Keratinocyte (primary cell): ENCODE results near the gene CCDC33. TPM values are rescaled to one million over a fixed set of nuclear protein-coding genes. Genes with fewer than 3 reads are reported as not detected.
A peak's percentile ranks its signal among the peaks of the same experiment; 100 is the strongest.

ENCODE experiments used
- DNase-seq: peaks from one replicate; pipeline ENCODE4 v3.0.0-alpha.2; 2011; ENCODE audit warnings: low read depth, missing footprints, low spot score
- FAIRE-seq: peaks from 2 replicates; lab custom pipeline; 2011; peaks lifted over from hg19 to GRCh38; lab: Jason Lieb, UNC
- H2AFZ ChIP-seq: 2 replicates; pipeline ENCODE4 v1.6.0; 2012; ENCODE audit warnings: low read length, control low read depth, inconsistent platforms; ENCODE audit not compliant: control insufficient read depth
- H3K27ac ChIP-seq: 2 replicates; pipeline ENCODE4 v1.5.1; 2011; ENCODE audit warnings: low read length; ENCODE audit not compliant: control insufficient read depth, insufficient read depth
- H3K27me3 ChIP-seq: 3 replicates; pipeline ENCODE4 v1.6.0; 2011; ENCODE audit warnings: low read length; ENCODE audit not compliant: control insufficient read depth, insufficient read depth; ENCODE audit errors: extremely low read depth
- H3K36me3 ChIP-seq, 2 experiments: 2 replicates in 1 of 2; 3 replicates in 1 of 2; pipeline ENCODE4 v1.5.1; 2011; ENCODE audit warnings: low read length in 2 of 2, mild to moderate bottlenecking in 1 of 2; ENCODE audit not compliant: control insufficient read depth in 2 of 2, insufficient read depth in 2 of 2; ENCODE audit errors: extremely low read depth in 1 of 2
- H3K4me1 ChIP-seq: 3 replicates; pipeline ENCODE4 v1.5.1; 2011; ENCODE audit warnings: low read length; ENCODE audit not compliant: control insufficient read depth, insufficient read depth; ENCODE audit errors: extremely low read depth
- H3K4me2 ChIP-seq: 3 replicates; pipeline ENCODE4 v1.6.0; 2011; ENCODE audit warnings: low read depth, low read length; ENCODE audit not compliant: control insufficient read depth, insufficient read depth; ENCODE audit errors: extremely low read depth
- H3K4me3 ChIP-seq, 3 experiments: fragments of 200-600 bp in 1 of 3; sonication (generic) in 1 of 3; 2 replicates in 2 of 3; 3 replicates in 1 of 3; pipeline ENCODE4 v1.5.1; 2011 to 2016; ENCODE audit warnings: low read length in 3 of 3, mild to moderate bottlenecking in 3 of 3, control low read depth in 2 of 3, inconsistent platforms in 1 of 3, low read depth in 1 of 3, mixed read lengths in 1 of 3, mixed run types in 1 of 3, moderate library complexity in 1 of 3; ENCODE audit not compliant: control insufficient read depth in 2 of 3, insufficient read depth in 2 of 3; ENCODE audit errors: extremely low read depth in 1 of 3
- H3K79me2 ChIP-seq: 2 replicates; pipeline ENCODE4 v1.6.0; 2012; ENCODE audit warnings: low read length; ENCODE audit not compliant: control insufficient read depth, insufficient read depth
- H3K9ac ChIP-seq: 3 replicates; pipeline ENCODE4 v1.6.0; 2011; ENCODE audit warnings: low read length; ENCODE audit not compliant: control insufficient read depth, insufficient read depth; ENCODE audit errors: extremely low read depth
- H3K9me1 ChIP-seq: 3 replicates; pipeline ENCODE4 v1.6.0; 2011; ENCODE audit warnings: low read length; ENCODE audit not compliant: control insufficient read depth, insufficient read depth; ENCODE audit errors: extremely low read depth
- H3K9me3 ChIP-seq: 2 replicates; pipeline ENCODE4 v1.5.1; 2012; ENCODE audit warnings: low read depth, low read length; ENCODE audit not compliant: control insufficient read depth
- H4K20me1 ChIP-seq: 3 replicates; pipeline ENCODE4 v1.6.0; 2011; ENCODE audit warnings: low read length; ENCODE audit not compliant: control insufficient read depth, insufficient read depth; ENCODE audit errors: extremely low read depth
- EZH2 ChIP-seq: IDR thresholded peaks from one replicate; pipeline ENCODE4 v1.6.1; 2012; ENCODE audit warnings: inconsistent platforms, mild to moderate bottlenecking, low read length, moderate library complexity
- dilution Hi-C: fragments of 300-500 bp; cut with MboI; formaldehyde crosslinking; loops from one replicate; pipeline ENCODE4 v1.7.0; 2020; ENCODE audit warnings: low sequenced_read_pairs; ENCODE audit not compliant: extremely low pct_ligation_motif_present
- polyA plus RNA-seq, 5 experiments: library from polyadenylated mRNA; depleted of rRNA in 3 of 5; stranded (reverse) in 3 of 5; stranded (forward) in 1 of 5; unstranded in 1 of 5; fragments of >200 nt; gene quantifications; 1 replicate in 1 of 5; 2 replicates in 3 of 5; 3 replicates in 1 of 5; pipeline versions ENCODE4 v1.2.1 to v1.2.3, GENCODE V29; 2011 to 2012; ENCODE audit warnings: missing spikeins in 2 of 5, low read depth in 1 of 5, low replicate concordance in 1 of 5
- TF ChIP-seq, protein P1 (sequence below), 3 experiments: IDR thresholded peaks in 1 of 3; conservative IDR thresholded peaks in 1 of 3; optimal IDR thresholded peaks in 1 of 3; 2 replicates in 2 of 3; 3 replicates in 1 of 3; pipeline versions ENCODE3 to v1.5.1; 2011; ENCODE audit warnings: low read length in 3 of 3, mild to moderate bottlenecking in 3 of 3, moderate library complexity in 2 of 3, control low read depth in 1 of 3, inconsistent platforms in 1 of 3; ENCODE audit not compliant: insufficient read depth in 2 of 3; ENCODE audit errors: extremely low read depth in 1 of 3

The CCDC33 gene
- polyA plus RNA-seq, 1 donor (not counting 4 experiments of a cell fraction or from before 2014, with no cell fraction given) = not detected

DNA sequence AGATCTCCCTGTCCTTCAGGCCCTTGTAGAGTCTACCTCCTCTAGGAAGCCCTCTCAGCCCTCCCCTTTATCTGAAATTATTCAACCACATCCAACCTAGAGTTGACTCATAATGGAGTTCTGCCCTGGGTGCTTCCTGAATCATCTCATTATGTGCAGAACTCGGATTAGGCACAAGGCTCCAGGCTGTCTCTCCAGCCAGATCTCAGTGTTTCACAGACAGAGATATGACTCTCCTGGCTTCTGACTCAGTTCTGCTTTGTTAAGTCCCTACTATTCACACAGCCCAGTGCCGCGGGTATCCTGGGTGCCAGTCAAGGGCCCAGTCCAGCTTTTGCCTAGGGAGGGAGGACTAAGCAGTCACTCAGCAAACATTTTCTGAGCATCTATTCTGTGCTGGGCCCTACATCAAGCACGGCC is 42.8 kb upstream of the CCDC33 start:
- Histone ChIP-seq H3K9ac (no peak overlapping the region), H3K36me3 (no peaks in the 10 kb centered on the region), H3K9me1 (peaks cover 4% of the 10 kb centered on the region), H3K27ac (peak overlapping the region; percentile 3), H3K4me3 (no peak overlapping the region), H3K79me2 (no peaks in the 10 kb centered on the region), H3K4me1 (peaks cover 24% of the 10 kb centered on the region), H3K9me3 (no peaks in the 10 kb centered on the region), H3K27me3 (peaks cover 5% of the 10 kb centered on the region), H4K20me1 (no peaks in the 10 kb centered on the region), H2AFZ (no peak overlapping the region), H3K4me2 (peak overlapping the region; percentile 27)
- TF ChIP-seq, protein P1, sequence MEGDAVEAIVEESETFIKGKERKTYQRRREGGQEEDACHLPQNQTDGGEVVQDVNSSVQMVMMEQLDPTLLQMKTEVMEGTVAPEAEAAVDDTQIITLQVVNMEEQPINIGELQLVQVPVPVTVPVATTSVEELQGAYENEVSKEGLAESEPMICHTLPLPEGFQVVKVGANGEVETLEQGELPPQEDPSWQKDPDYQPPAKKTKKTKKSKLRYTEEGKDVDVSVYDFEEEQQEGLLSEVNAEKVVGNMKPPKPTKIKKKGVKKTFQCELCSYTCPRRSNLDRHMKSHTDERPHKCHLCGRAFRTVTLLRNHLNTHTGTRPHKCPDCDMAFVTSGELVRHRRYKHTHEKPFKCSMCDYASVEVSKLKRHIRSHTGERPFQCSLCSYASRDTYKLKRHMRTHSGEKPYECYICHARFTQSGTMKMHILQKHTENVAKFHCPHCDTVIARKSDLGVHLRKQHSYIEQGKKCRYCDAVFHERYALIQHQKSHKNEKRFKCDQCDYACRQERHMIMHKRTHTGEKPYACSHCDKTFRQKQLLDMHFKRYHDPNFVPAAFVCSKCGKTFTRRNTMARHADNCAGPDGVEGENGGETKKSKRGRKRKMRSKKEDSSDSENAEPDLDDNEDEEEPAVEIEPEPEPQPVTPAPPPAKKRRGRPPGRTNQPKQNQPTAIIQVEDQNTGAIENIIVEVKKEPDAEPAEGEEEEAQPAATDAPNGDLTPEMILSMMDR (optimal IDR thresholded peaks at IDR 0.05 in 1 of 3, IDR thresholded peaks at IDR 0.05 in 1 of 3, conservative IDR thresholded peaks at IDR 0.05 in 1 of 3; ENCODE audit: extremely low read depth in 1 of 3, insufficient read depth in 2 of 3, low read length in 3 of 3) = no peak
- TF ChIP-seq EZH2 = no peak
- FAIRE-seq (peak; percentile 95), DNase-seq (peak; percentile 89)
- dilution Hi-C loops = no loop called here

DNA sequence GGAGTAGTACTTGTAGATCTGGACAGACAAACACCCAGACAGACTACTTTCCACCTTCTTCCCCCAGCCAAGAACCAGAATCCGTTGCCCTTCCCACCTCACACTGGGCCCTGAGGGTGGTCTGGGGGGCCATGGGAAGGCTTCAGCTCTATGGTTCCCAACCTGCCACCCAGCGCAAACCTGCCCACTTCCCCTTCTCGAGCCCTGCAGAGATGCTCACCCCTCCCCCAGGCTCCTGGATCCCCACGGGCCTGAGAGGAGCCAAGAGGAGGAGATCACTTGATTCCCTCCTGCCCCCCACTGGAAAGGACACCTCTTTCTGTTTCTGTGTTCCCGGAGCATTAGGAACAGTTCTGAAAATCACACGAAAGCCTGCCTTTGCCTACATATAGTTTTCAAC is 42.2 kb upstream of the CCDC33 start:
- peak overlapping the region; percentile 27 for H3K4me2 ChIP-seq
- TF ChIP-seq, protein P1 (optimal IDR thresholded peaks at IDR 0.05 in 1 of 3, IDR thresholded peaks at IDR 0.05 in 1 of 3, conservative IDR thresholded peaks at IDR 0.05 in 1 of 3; ENCODE audit: extremely low read depth in 1 of 3, insufficient read depth in 2 of 3, low read length in 3 of 3) = no peak
- TF ChIP-seq EZH2 = no peak
- H3K27me3 ChIP-seq = no peaks in the 10 kb centered on the region
- dilution Hi-C loops = no loop called here
- H3K4me3 ChIP-seq = no peak overlapping the region
- no peaks in the 10 kb centered on the region for H3K36me3 ChIP-seq
- FAIRE-seq = no peak
- no peaks in the 10 kb centered on the region for H4K20me1 ChIP-seq
- H2AFZ ChIP-seq = no peak overlapping the region
- H3K27ac ChIP-seq = peak overlapping the region; percentile 3
- peaks cover 4% of the 10 kb centered on the region for H3K9me1 ChIP-seq
- H3K4me1 ChIP-seq = peaks cover 24% of the 10 kb centered on the region
- no peak for DNase-seq
- no peak overlapping the region for H3K9ac ChIP-seq
- H3K79me2 ChIP-seq = no peaks in the 10 kb centered on the region
- H3K9me3 ChIP-seq = no peaks in the 10 kb centered on the region
